ENCODE measurements around the gene BBS5. TPM values are rescaled to one million over a fixed set of nuclear protein-coding genes. Genes with fewer than 3 reads are reported as not detected.
"Not testable (repeated sequence)": the region's sequence is repeated elsewhere in the genome, so short reads cannot be mapped to it uniquely, and the experiment has no call there.

Gene BBS5
- 10 to 100 TPM; 10.3 to 11.4 (median 11.0) TPM for polyA plus RNA-seq (ENCODE audit: insufficient read length in 3 of 3)

GRCh38 chr2:169479257-169480078, at the start of gene BBS5:
Gene BBS5, plus strand, starts transcription at chr2:169479494. Its CDS starts 60 bp downstream, at chr2:169479554.
- DNase-seq (ENCODE audit: low read depth in 3 of 3, low spot score in 2 of 3): peak in 2 of 3 donors; percentile 63 to 70

- not testable (repeated sequence) for DNase-seq (ENCODE audit: low read depth in 3 of 3, low spot score in 2 of 3)
Observed at GRCh38 chr2:169431772-169432171, 47.5 kb upstream of the BBS5 start.

- not testable (repeated sequence) for DNase-seq (ENCODE audit: low read depth in 3 of 3, low spot score in 2 of 3)
Observed at GRCh38 chr2:169434236-169434635, 45.1 kb upstream of the BBS5 start.

- no peak for DNase-seq (ENCODE audit: low read depth in 3 of 3, low spot score in 2 of 3)
Observed at GRCh38 chr2:169438466-169439072, 40.7 kb upstream of the BBS5 start.

GRCh38 chr2:169439900-169440299, 39.4 kb upstream of the BBS5 start:
- no peak for DNase-seq (ENCODE audit: low read depth in 3 of 3, low spot score in 2 of 3)

GRCh38 chr2:169446452-169446851, 32.8 kb upstream of the BBS5 start:
- DNase-seq (ENCODE audit: low read depth in 3 of 3, low spot score in 2 of 3): no peak

GRCh38 chr2:169448316-169448715, 31.0 kb upstream of the BBS5 start:
- no peak for DNase-seq (ENCODE audit: low read depth in 3 of 3, low spot score in 2 of 3)

GRCh38 chr2:169448865-169449264, 30.4 kb upstream of the BBS5 start:
- no peak for DNase-seq (ENCODE audit: low read depth in 3 of 3, low spot score in 2 of 3)

- DNase-seq (ENCODE audit: low read depth in 3 of 3, low spot score in 2 of 3): no peak
Observed at GRCh38 chr2:169452080-169452479, 27.2 kb upstream of the BBS5 start.

- not testable (repeated sequence) for DNase-seq (ENCODE audit: low read depth in 3 of 3, low spot score in 2 of 3)
Observed at GRCh38 chr2:169453044-169453443, 26.2 kb upstream of the BBS5 start.

GRCh38 chr2:169461143-169461542, 18.2 kb upstream of the BBS5 start:
- no peak for DNase-seq (ENCODE audit: low read depth in 3 of 3, low spot score in 2 of 3)

GRCh38 chr2:169462896-169463695, 16.2 kb upstream of the BBS5 start:
- no peak for DNase-seq (ENCODE audit: low read depth in 3 of 3, low spot score in 2 of 3)

- DNase-seq (ENCODE audit: low read depth in 3 of 3, low spot score in 2 of 3): no peak
Observed at GRCh38 chr2:169464466-169464865, 14.8 kb upstream of the BBS5 start.

GRCh38 chr2:169464882-169465281, 14.4 kb upstream of the BBS5 start:
- no peak for DNase-seq (ENCODE audit: low read depth in 3 of 3, low spot score in 2 of 3)

GRCh38 chr2:169468841-169469240, 10.5 kb upstream of the BBS5 start:
- no peak for DNase-seq (ENCODE audit: low read depth in 3 of 3, low spot score in 2 of 3)

- no peak for DNase-seq (ENCODE audit: low read depth in 3 of 3, low spot score in 2 of 3)
Observed at GRCh38 chr2:169469952-169470572, 9.2 kb upstream of the BBS5 start.

- no peak for DNase-seq (ENCODE audit: low read depth in 3 of 3, low spot score in 2 of 3)
Observed at GRCh38 chr2:169472249-169472648, 7.0 kb upstream of the BBS5 start.

GRCh38 chr2:169476459-169476858, 2.8 kb upstream of the BBS5 start:
- DNase-seq (ENCODE audit: low read depth in 3 of 3, low spot score in 2 of 3): no peak

- DNase-seq (ENCODE audit: low read depth in 3 of 3, low spot score in 2 of 3): no peak
Observed at GRCh38 chr2:169478339-169478738, 955 bp upstream of the BBS5 start.

GRCh38 chr2:169478745-169479256, 493 bp upstream of the BBS5 start:
- no peak for DNase-seq (ENCODE audit: low read depth in 3 of 3, low spot score in 2 of 3)

GRCh38 chr2:169480079-169480465, 778 bp downstream of the BBS5 start:
- no peak for DNase-seq (ENCODE audit: low read depth in 3 of 3, low spot score in 2 of 3)
